Osteoblast (primary cell): ENCODE data around the gene TAF1L. TPM values are rescaled to one million over a fixed set of nuclear protein-coding genes. Genes with fewer than 3 reads are reported as not detected.

ENCODE experiments used
- DNase-seq: peaks from one replicate; pipeline ENCODE4 v3.0.0; 2011; ENCODE audit warnings: low spot score, mixed read lengths; ENCODE audit not compliant: insufficient read length; ENCODE audit errors: missing footprints
- H2AFZ ChIP-seq: 2 replicates; pipeline ENCODE4 v1.6.0; 2011; ENCODE audit warnings: mild to moderate bottlenecking, low read length
- H3K27ac ChIP-seq: 2 replicates; pipeline ENCODE4 v1.5.1; 2011; ENCODE audit warnings: mild to moderate bottlenecking, low read depth, low read length, moderate library complexity
- H3K27me3 ChIP-seq: 2 replicates; pipeline ENCODE4 v1.6.0; 2012; ENCODE audit warnings: mild to moderate bottlenecking, control low read depth, inconsistent platforms, low read length, moderate library complexity; ENCODE audit not compliant: insufficient read depth
- H3K36me3 ChIP-seq: 2 replicates; pipeline ENCODE4 v1.5.1; 2011; ENCODE audit warnings: mild to moderate bottlenecking, low read length, control low read depth, moderate library complexity; ENCODE audit not compliant: insufficient read depth
- H3K4me1 ChIP-seq: 2 replicates; pipeline ENCODE4 v1.5.1; 2011; ENCODE audit warnings: mild to moderate bottlenecking, low read length, control low read depth, moderate library complexity; ENCODE audit not compliant: insufficient read depth
- H3K4me2 ChIP-seq: 2 replicates; pipeline ENCODE4 v1.6.0; 2011; ENCODE audit warnings: mild to moderate bottlenecking, low read length; ENCODE audit not compliant: insufficient read depth
- H3K4me3 ChIP-seq: fragments of 200-600 bp; sonication (generic); 3 replicates; pipeline ENCODE4 v1.5.1; 2012; ENCODE audit warnings: mild to moderate bottlenecking, low read length, inconsistent platforms; ENCODE audit not compliant: insufficient read depth
- H3K79me2 ChIP-seq: 2 replicates; pipeline ENCODE4 v1.6.0; 2012; ENCODE audit warnings: mild to moderate bottlenecking, low read length, control low read depth, inconsistent platforms; ENCODE audit not compliant: insufficient read depth
- H3K9me3 ChIP-seq: 2 replicates; pipeline ENCODE4 v1.5.1; 2011; ENCODE audit warnings: low read depth, low read length, control low read depth
- H4K20me1 ChIP-seq: 2 replicates; pipeline ENCODE4 v1.6.0; 2012; ENCODE audit warnings: mild to moderate bottlenecking, low read length, control low read depth; ENCODE audit not compliant: insufficient read depth
- total RNA-seq: library from RNA; depleted of rRNA; stranded (reverse); fragments of >200 nt; gene quantifications from 2 replicates; pipeline ENCODE4 v1.2.3, GENCODE V29; 2012
- TF ChIP-seq, protein P1 (sequence below): IDR thresholded peaks from 2 replicates; pipeline ENCODE4 v1.5.1; 2011; ENCODE audit warnings: mild to moderate bottlenecking, low read depth, low read length, moderate library complexity; ENCODE audit errors: extremely low read depth

Gene TAF1L
- total RNA-seq, 1 donor = not detected

- H3K4me1 ChIP-seq = no peaks in the 10 kb centered on the region
Observed at GRCh38 chr9:32625320-32625719, 10.1 kb downstream of the TAF1L start.

DNA sequence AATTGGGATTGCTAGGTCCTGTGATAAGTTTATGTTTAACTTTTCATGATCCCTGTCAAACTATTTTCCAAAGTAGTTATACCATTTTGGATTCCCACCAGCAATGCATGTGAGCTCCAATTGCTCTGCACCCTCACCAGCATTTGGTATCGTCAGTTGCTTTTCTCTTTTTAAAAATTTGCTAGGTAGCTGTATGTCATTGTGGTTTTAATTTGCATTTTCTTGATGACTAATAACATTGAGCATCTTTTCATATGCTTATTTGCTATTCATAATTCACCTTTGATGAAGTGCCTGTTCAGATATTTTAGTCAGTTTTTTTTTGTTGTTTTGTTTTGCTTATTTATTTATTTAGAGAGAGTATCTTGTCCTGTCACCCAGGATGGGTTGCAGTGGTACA is 12.5 kb downstream of the TAF1L start:
- Histone ChIP-seq H2AFZ (no peak overlapping the region), H3K4me1 (no peaks in the 10 kb centered on the region), H3K9me3 (no peaks in the 10 kb centered on the region), H3K4me2 (no peak overlapping the region), H3K27me3 (no peaks in the 10 kb centered on the region), H4K20me1 (no peaks in the 10 kb centered on the region), H3K4me3 (no peak overlapping the region), H3K27ac (no peak overlapping the region), H3K36me3 (no peaks in the 10 kb centered on the region), H3K79me2 (no peaks in the 10 kb centered on the region)
- no peak for DNase-seq
- TF ChIP-seq, protein P1, sequence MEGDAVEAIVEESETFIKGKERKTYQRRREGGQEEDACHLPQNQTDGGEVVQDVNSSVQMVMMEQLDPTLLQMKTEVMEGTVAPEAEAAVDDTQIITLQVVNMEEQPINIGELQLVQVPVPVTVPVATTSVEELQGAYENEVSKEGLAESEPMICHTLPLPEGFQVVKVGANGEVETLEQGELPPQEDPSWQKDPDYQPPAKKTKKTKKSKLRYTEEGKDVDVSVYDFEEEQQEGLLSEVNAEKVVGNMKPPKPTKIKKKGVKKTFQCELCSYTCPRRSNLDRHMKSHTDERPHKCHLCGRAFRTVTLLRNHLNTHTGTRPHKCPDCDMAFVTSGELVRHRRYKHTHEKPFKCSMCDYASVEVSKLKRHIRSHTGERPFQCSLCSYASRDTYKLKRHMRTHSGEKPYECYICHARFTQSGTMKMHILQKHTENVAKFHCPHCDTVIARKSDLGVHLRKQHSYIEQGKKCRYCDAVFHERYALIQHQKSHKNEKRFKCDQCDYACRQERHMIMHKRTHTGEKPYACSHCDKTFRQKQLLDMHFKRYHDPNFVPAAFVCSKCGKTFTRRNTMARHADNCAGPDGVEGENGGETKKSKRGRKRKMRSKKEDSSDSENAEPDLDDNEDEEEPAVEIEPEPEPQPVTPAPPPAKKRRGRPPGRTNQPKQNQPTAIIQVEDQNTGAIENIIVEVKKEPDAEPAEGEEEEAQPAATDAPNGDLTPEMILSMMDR = no peak

More at GRCh38 chr9:32625320-32625719, 10.1 kb downstream of the TAF1L start:
- H3K79me2 ChIP-seq = no peaks in the 10 kb centered on the region
- H4K20me1 ChIP-seq = no peaks in the 10 kb centered on the region
- H3K27ac ChIP-seq = no peak overlapping the region
- H2AFZ ChIP-seq = no peak overlapping the region
- no peak for DNase-seq
- TF ChIP-seq, protein P1 = no peak
- H3K27me3 ChIP-seq = no peaks in the 10 kb centered on the region
- no peaks in the 10 kb centered on the region for H3K9me3 ChIP-seq
- no peaks in the 10 kb centered on the region for H3K36me3 ChIP-seq
- no peak overlapping the region for H3K4me2 ChIP-seq
- no peak overlapping the region for H3K4me3 ChIP-seq

- Histone ChIP-seq H3K36me3 (no peaks in the 10 kb centered on the region), H3K4me2 (no peak overlapping the region), H2AFZ (no peak overlapping the region), H3K9me3 (no peaks in the 10 kb centered on the region), H4K20me1 (no peaks in the 10 kb centered on the region), H3K27me3 (no peaks in the 10 kb centered on the region), H3K79me2 (no peaks in the 10 kb centered on the region), H3K27ac (no peak overlapping the region), H3K4me1 (no peaks in the 10 kb centered on the region), H3K4me3 (no peak overlapping the region)
- TF ChIP-seq, protein P1 = no peak
- no peak for DNase-seq
Observed at GRCh38 chr9:32618261-32618660, 17.2 kb downstream of the TAF1L start.

DNA sequence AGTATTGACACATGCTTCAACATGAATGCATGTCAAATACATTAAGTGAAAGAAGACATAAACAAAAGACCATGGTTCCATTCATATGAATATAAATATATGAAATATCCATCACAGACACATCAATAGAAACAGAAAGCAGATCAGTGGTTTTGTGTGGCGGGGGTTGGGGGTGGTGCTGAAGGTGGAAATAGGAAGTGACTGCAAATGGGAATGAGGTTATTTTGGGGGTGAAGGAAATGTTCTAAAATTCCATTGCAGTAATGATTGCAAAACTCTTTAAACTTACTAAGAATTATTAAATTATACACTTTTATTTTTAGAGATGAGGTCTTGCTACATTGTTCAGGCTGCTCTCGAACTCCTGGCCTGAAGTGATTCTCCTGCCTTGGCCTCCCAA is 28.7 kb downstream of the TAF1L start:
- no peak overlapping the region for H2AFZ ChIP-seq
- no peaks in the 10 kb centered on the region for H3K9me3 ChIP-seq
- H3K36me3 ChIP-seq = no peaks in the 10 kb centered on the region
- H3K27ac ChIP-seq = no peak overlapping the region
- no peak overlapping the region for H3K4me2 ChIP-seq
- no peaks in the 10 kb centered on the region for H3K27me3 ChIP-seq
- H3K4me3 ChIP-seq = no peak overlapping the region
- no peaks in the 10 kb centered on the region for H4K20me1 ChIP-seq
- no peak for DNase-seq
- no peaks in the 10 kb centered on the region for H3K79me2 ChIP-seq
- H3K4me1 ChIP-seq = no peaks in the 10 kb centered on the region
- TF ChIP-seq, protein P1 = no peak
